ENCODE results near the gene SEC16A. TPM values are rescaled to one million over a fixed set of nuclear protein-coding genes. Genes with fewer than 3 reads are reported as not detected.
"Not testable (repeated sequence)": the region's sequence is repeated elsewhere in the genome, so short reads cannot be mapped to it uniquely, and the experiment has no call there.

The SEC16A gene
- total RNA-seq, 4 donors from 2014 or later = 63.5 to 80.8 (median 74.6) TPM

DNA sequence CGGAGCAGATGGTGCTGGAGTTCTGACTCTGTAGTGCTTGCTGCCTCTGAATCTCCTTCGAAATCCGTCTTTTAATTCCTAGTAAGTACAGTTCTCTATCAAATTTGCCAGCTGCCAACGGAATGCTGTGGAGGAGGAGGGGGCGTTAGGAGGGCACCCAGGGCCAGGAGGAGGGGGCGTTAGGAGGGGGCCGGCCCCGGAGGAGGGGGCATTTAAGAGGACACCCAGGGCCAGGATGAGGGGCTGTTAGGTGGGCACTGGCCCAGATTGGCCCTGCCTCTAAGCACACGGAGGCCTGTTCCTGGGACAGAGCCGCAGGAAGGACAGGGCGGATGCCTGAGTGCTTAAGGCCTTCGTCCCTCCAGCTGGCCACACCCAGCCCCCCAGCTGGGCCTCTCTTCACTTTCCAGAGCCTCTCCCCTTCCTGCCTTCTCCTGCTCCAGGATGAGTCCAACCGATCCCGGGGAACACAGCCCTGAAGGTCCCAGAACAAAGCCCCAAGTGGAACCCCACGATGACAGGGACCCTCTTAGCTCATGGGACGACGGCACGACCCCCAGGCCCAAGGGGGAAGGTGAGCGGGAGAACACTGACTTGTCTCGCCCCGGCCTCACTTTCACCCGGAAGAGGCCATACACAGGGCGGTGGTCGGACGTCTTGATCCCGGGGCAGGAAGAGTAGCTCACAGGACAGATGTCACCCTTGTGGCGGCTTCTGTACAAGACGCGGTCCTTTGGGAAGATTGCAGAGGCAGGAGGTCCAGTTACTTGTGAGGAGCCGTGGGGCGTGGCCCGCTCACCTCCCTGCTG is 53.0 kb downstream of the SEC16A start:
- Histone ChIP-seq H3K27ac (no peak overlapping the region), H3K36me3 (peaks cover 0 to 45% (median 0%) of the 10 kb centered on the region in 3 donors), H3K4me1 (no peaks in the 10 kb centered on the region), H3K4me3 (no peak overlapping the region), H3K27me3 (no peaks in the 10 kb centered on the region), H3K9me3 (no peaks in the 10 kb centered on the region)
- TF ChIP-seq POLR2A (IDR thresholded peaks at IDR 0.05) = no peak
- TF ChIP-seq, protein P1, sequence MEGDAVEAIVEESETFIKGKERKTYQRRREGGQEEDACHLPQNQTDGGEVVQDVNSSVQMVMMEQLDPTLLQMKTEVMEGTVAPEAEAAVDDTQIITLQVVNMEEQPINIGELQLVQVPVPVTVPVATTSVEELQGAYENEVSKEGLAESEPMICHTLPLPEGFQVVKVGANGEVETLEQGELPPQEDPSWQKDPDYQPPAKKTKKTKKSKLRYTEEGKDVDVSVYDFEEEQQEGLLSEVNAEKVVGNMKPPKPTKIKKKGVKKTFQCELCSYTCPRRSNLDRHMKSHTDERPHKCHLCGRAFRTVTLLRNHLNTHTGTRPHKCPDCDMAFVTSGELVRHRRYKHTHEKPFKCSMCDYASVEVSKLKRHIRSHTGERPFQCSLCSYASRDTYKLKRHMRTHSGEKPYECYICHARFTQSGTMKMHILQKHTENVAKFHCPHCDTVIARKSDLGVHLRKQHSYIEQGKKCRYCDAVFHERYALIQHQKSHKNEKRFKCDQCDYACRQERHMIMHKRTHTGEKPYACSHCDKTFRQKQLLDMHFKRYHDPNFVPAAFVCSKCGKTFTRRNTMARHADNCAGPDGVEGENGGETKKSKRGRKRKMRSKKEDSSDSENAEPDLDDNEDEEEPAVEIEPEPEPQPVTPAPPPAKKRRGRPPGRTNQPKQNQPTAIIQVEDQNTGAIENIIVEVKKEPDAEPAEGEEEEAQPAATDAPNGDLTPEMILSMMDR (IDR thresholded peaks at IDR 0.05) = no peak
- DNase-seq = no peak

DNA sequence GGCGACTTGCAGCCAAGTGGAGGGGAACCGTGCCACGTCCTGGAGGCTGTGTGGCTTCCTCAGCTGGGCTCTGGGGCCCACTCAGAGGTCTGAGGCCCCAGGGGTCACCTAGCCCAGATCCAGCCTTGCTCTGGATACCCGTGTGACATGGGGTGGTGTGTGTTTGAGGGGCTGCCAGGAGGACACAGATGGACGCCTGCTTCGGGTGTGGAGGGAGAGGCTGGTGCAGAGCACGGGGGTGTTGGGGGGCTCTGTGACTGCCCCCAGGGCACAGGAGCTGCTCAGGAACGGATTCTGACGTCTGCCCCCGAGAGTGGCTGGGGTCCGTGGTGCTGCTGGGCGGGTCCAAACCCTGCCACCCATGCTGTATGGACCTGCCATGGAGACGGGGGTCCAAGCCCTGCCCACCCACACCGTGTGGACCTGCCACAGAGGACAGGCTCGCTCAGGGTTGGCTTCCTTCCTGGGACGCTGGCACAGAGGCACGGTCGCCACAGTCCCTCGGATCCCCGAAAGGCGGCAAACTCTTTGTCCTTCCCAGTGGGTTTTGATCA is 53.7 kb downstream of the SEC16A start:
- H3K36me3 ChIP-seq = peaks cover 0 to 52% (median 0%) of the 10 kb centered on the region in 3 donors
- no peaks in the 10 kb centered on the region for H3K9me3 ChIP-seq
- no peak for TF ChIP-seq POLR2A (IDR thresholded peaks at IDR 0.05)
- TF ChIP-seq, protein P1 (IDR thresholded peaks at IDR 0.05) = no peak

DNA sequence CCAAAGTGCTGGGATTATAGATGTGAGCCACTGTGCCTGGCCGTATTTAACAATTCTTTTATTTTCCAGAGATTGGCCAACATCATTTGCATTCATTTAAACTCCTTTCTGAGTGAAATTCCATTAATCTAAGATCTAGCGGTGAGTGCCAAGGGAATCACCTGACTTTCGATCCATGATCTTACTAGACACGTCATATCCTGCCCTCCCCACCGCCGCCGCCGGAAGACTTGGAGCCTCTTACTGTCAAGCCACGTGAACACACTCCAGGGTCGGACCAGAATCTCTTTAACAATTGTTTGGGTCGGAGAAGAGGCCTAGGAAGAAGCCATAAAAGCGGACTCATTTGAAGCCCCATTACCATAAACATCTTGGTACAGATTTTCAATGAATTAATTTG is 56.1 kb downstream of the SEC16A start:
- Histone ChIP-seq H3K4me1 (no peaks in the 10 kb centered on the region), H3K27ac (no peak overlapping the region), H3K9me3 (no peaks in the 10 kb centered on the region), H3K4me3 (no peak overlapping the region), H3K27me3 (no peaks in the 10 kb centered on the region), H3K36me3 (peaks cover 0 to 55% (median 0%) of the 10 kb centered on the region in 3 donors)
- no peak for DNase-seq
- TF ChIP-seq, protein P1 (IDR thresholded peaks at IDR 0.05) = no peak
- no peak for TF ChIP-seq POLR2A (IDR thresholded peaks at IDR 0.05)

More for the DNA sequence above, 53.7 kb downstream of the SEC16A start:
- Histone ChIP-seq H3K27me3 (no peaks in the 10 kb centered on the region), H3K27ac (no peak overlapping the region), H3K4me3 (no peak overlapping the region), H3K4me1 (no peaks in the 10 kb centered on the region)
- no peak for DNase-seq

DNA sequence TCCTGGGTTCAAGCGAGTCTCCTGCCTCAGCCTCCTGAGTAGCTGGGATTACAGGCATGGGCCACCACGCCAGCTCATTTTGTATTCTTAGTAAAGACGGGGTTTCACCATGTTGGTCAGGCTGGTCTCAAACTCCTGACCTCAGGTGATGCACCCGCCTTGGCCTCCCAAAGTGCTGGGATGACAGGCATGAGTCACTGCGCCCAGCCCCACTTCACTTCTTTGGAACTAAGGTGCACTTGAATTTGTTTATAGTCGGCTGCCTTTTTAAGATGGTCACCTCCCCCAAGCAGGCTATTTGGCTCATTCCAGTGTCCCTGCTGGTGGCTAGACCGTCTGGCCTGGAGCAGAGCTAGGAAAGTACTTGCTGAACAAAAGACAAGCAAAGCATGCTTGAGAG is 57.5 kb downstream of the SEC16A start:
- not testable (repeated sequence) for DNase-seq, H3K27me3 ChIP-seq, H3K9me3 ChIP-seq, H3K4me3 ChIP-seq, H3K27ac ChIP-seq, H3K4me1 ChIP-seq
- peaks cover 0 to 64% (median 0%) of the 10 kb centered on the region in 3 donors for H3K36me3 ChIP-seq

DNA sequence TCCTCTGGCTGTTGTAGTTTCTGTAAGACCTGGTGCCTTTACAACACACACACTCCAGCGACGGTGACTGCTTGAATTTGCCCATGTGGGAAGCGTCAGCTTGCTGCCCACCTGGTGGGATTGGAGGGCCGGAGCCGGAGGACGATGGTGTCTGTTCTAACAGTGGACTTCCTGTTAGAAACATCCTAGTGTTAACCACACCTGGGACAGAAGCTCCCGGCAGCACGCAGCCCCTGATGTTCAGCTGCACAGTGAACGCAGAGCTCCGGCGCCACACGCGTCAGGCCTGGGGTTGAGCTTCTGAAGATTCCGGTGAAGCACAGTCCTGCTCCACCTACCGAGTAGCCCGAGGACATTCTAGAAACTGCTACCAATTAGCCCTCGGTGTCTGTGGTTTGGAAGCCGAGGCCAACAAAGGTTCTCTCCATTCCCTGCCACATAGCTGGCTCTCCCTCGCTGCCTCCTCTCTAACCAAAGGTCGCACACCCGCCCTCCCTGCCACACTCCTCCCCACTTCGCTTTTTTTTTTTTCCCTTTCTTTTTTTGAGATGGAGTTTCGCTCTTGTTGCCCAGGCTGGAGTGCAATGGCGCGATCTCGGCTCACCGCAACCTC is 58.0 kb downstream of the SEC16A start:
- no peak for DNase-seq

More for the DNA sequence above, 58.0 kb downstream of the SEC16A start:
- no peak overlapping the region for H3K27ac ChIP-seq
- H3K27me3 ChIP-seq = no peaks in the 10 kb centered on the region
- H3K4me1 ChIP-seq = no peaks in the 10 kb centered on the region
- H3K9me3 ChIP-seq = no peaks in the 10 kb centered on the region
- TF ChIP-seq, protein P1 (IDR thresholded peaks at IDR 0.05) = no peak
- no peak for TF ChIP-seq POLR2A (IDR thresholded peaks at IDR 0.05)
- H3K4me3 ChIP-seq = no peak overlapping the region
- peaks cover 0 to 62% (median 0%) of the 10 kb centered on the region in 3 donors for H3K36me3 ChIP-seq

Measured in Peyer's patch (tissue), 4 donors.